IMR-90 (cell line): ENCODE data around the gene ITGB5. TPM values are rescaled to one million over a fixed set of nuclear protein-coding genes. Genes with fewer than 3 reads are reported as not detected.
A peak's percentile ranks its signal among the peaks of the same experiment; 100 is the strongest.

ENCODE experiments used
- ATAC-seq: fragments of 200-7000 bp; cut with Tn5 transposase; 2 replicates; pipeline ENCODE4 v1.9.1; 2020; ENCODE audit warnings: low read depth, mild to moderate bottlenecking, moderate library complexity
- BruUV-seq: library from RNA; stranded (reverse); fragments of 400-500 nt; replicated peaks from 2 replicates; lab custom pipeline; 2021; lab: Mats Ljungman, UMichigan
- CTCF ChIA-PET: fragments of 300-600 bp; formaldehyde crosslinking; extraction: SDS; loops from one replicate; lab custom pipeline; 2021; ENCODE audit warnings: antibody characterized with exemption; lab: Yijun Ruan, JAX
- POLR2A ChIA-PET: fragments of 300-600 bp; sonication (Branson Sonifier 250); formaldehyde crosslinking; loops from one replicate; lab custom pipeline; 2022; ENCODE audit warnings: antibody characterized with exemption; ENCODE audit not compliant: unreplicated experiment; lab: Charles Lee
- DNase-seq: peaks from one replicate; pipeline ENCODE4 v3.0.0; 2013
- H2AFZ ChIP-seq: replicated peaks from 2 replicates; pipeline ENCODE3; 2013; ENCODE audit warnings: low read length, mild to moderate bottlenecking; ENCODE audit not compliant: poor library complexity
- H2AK5ac ChIP-seq: 2 replicates; pipeline ENCODE4 v1.6.1; 2013; ENCODE audit warnings: low read depth, low read length, inconsistent platforms
- H2AK9ac ChIP-seq: replicated peaks from 2 replicates; pipeline ENCODE3; 2013; ENCODE audit warnings: mild to moderate bottlenecking, low read depth, low read length, moderate library complexity; ENCODE audit not compliant: poor library complexity
- H2BK120ac ChIP-seq: 2 replicates; pipeline ENCODE4 v1.6.1; 2013; ENCODE audit warnings: low read depth, low read length, inconsistent platforms
- H2BK15ac ChIP-seq: 3 replicates; pipeline ENCODE4 v1.6.1; 2013; ENCODE audit warnings: low read depth, low read length, inconsistent platforms
- H2BK20ac ChIP-seq: 2 replicates; pipeline ENCODE4 v1.6.1; 2013; ENCODE audit warnings: low read depth, mild to moderate bottlenecking, inconsistent platforms, low read length, moderate library complexity
- H2BK5ac ChIP-seq: 2 replicates; pipeline ENCODE4 v1.6.1; 2013; ENCODE audit warnings: mild to moderate bottlenecking, low read depth, low read length, inconsistent platforms; ENCODE audit not compliant: poor library complexity, severe bottlenecking
- H3K14ac ChIP-seq: replicated peaks from 2 replicates; pipeline ENCODE4 v1.6.1; 2013; ENCODE audit warnings: low read depth, low read length, inconsistent platforms
- H3K18ac ChIP-seq: 2 replicates; pipeline ENCODE4 v1.6.1; 2013; ENCODE audit warnings: low read depth, low read length, control low read depth
- H3K23ac ChIP-seq: 2 replicates; pipeline ENCODE4 v1.6.1; 2013; ENCODE audit warnings: low read depth, low read length, inconsistent platforms
- H3K27ac ChIP-seq: 2 replicates; pipeline ENCODE4 v1.5.1; 2013; ENCODE audit warnings: mild to moderate bottlenecking, control low read depth, low read length; ENCODE audit not compliant: insufficient read depth
- H3K27me3 ChIP-seq: 2 replicates; pipeline ENCODE4 v1.6.1; 2013; ENCODE audit warnings: low read length; ENCODE audit not compliant: control insufficient read depth, insufficient read depth
- H3K36me3 ChIP-seq: 2 replicates; pipeline ENCODE4 v1.6.1; 2013; ENCODE audit warnings: low read length, mixed read lengths; ENCODE audit not compliant: control insufficient read depth, insufficient read depth
- H3K4ac ChIP-seq: 2 replicates; pipeline ENCODE4 v1.6.1; 2013; ENCODE audit warnings: low read depth, low read length, inconsistent platforms
- H3K4me1 ChIP-seq: 2 replicates; pipeline ENCODE4 v1.6.1; 2013; ENCODE audit warnings: low read length, mixed read lengths; ENCODE audit not compliant: control insufficient read depth, insufficient read depth
- H3K4me2 ChIP-seq: 2 replicates; pipeline ENCODE4 v1.6.1; 2013; ENCODE audit warnings: low read depth, mild to moderate bottlenecking, control low read depth, low read length, moderate library complexity
- H3K4me3 ChIP-seq: 2 replicates; pipeline ENCODE4 v1.5.1; 2013; ENCODE audit warnings: low read depth, mild to moderate bottlenecking, control low read depth, low read length, moderate library complexity; ENCODE audit not compliant: insufficient read depth
- H3K56ac ChIP-seq: 2 replicates; pipeline ENCODE4 v1.6.1; 2013; ENCODE audit warnings: low read length, inconsistent platforms; ENCODE audit not compliant: insufficient read depth; ENCODE audit errors: extremely low read depth
- H3K79me1 ChIP-seq, 2 experiments: 2 replicates each; pipeline ENCODE4 v1.6.1; 2013; ENCODE audit warnings: low read length in 2 of 2, inconsistent platforms in 1 of 2, low read depth in 1 of 2
- H3K9ac ChIP-seq: 2 replicates; pipeline ENCODE4 v1.6.1; 2013; ENCODE audit warnings: low read depth, low read length, control low read depth
- H3K9me1 ChIP-seq: 2 replicates; pipeline ENCODE4 v1.6.1; 2013; ENCODE audit warnings: low read length, inconsistent platforms; ENCODE audit not compliant: insufficient read depth
- H3K9me3 ChIP-seq: 2 replicates; pipeline ENCODE4 v1.6.1; 2013; ENCODE audit warnings: low read length; ENCODE audit not compliant: control insufficient read depth, insufficient read depth
- H4K20me1 ChIP-seq: 2 replicates; pipeline ENCODE4 v1.6.1; 2013; ENCODE audit warnings: low read length, inconsistent platforms; ENCODE audit not compliant: insufficient read depth
- H4K5ac ChIP-seq: 2 replicates; pipeline ENCODE4 v1.6.1; 2013; ENCODE audit warnings: mild to moderate bottlenecking, low read depth, low read length, control low read depth
- H4K8ac ChIP-seq, 2 experiments: 2 replicates each; pipeline ENCODE4 v1.6.1; 2013; ENCODE audit warnings: low read depth in 2 of 2, low read length in 2 of 2, control low read depth in 1 of 2, inconsistent platforms in 1 of 2
- H4K91ac ChIP-seq: 2 replicates; pipeline ENCODE4 v1.6.1; 2013; ENCODE audit warnings: low read depth, low read length, inconsistent platforms; ENCODE audit not compliant: insufficient read depth
- CEBPB ChIP-seq: IDR thresholded peaks from 2 replicates; pipeline ENCODE4 v1.6.1; 2012; ENCODE audit warnings: low read depth, low read length, improper control_type of control experiment
- ELK1 ChIP-seq: fragments of 150-350 bp; IDR thresholded peaks from 2 replicates; pipeline ENCODE4 v1.6.1; 2016; ENCODE audit warnings: low read depth, mild to moderate bottlenecking, low read length, moderate library complexity, borderline replicate concordance
- MAFK ChIP-seq: IDR thresholded peaks from 2 replicates; pipeline ENCODE4 v1.6.1; 2012; ENCODE audit warnings: low read depth, low read length, improper control_type of control experiment
- POLR2A ChIP-seq: IDR thresholded peaks from 2 replicates; pipeline ENCODE4 v1.6.1; 2012; ENCODE audit warnings: mild to moderate bottlenecking, low read depth, low read length
- RAD21 ChIP-seq: IDR thresholded peaks from 2 replicates; pipeline ENCODE4 v1.6.1; 2012; ENCODE audit warnings: low read length, improper control_type of control experiment
- SMC3 ChIP-seq: fragments of 150-350 bp; IDR thresholded peaks from 2 replicates; pipeline ENCODE4 v1.6.1; 2016; ENCODE audit warnings: low read depth, mild to moderate bottlenecking, antibody characterized with exemption, low read length, moderate library complexity
- WGBS, 2 experiments: methylation state at CpG; one replicate each; pipeline versions ENCODE4 v1.1.5 to v1.1.7; 2013; ENCODE audit warnings: missing lambda C conversion rate in 2 of 2; ENCODE audit not compliant: insufficient read length in 1 of 2; ENCODE audit errors: extremely low coverage in 2 of 2; 5-methylcytosine and 5-hydroxymethylcytosine counted together
- dilution Hi-C: fragments of 300-500 bp; cut with HindIII; formaldehyde crosslinking; loops from one replicate; pipeline ENCODE4 v1.14.3; 2018; ENCODE audit warnings: low sequenced_read_pairs; ENCODE audit not compliant: unreplicated experiment
- in situ Hi-C: fragments of 300-500 bp; cut with MboI; formaldehyde crosslinking; loops from 3 replicates; pipeline ENCODE4 v1.14.3; 2019; ENCODE audit warnings: low sequenced_read_pairs, inconsistent platforms, mixed read lengths
- intact Hi-C: fragments of 100-400 bp; cut with micrococcal nuclease; formaldehyde crosslinking; loops from 2 replicates; pipeline ENCODE4 v1.10.0; 2022
- polyA plus RNA-seq, 3 experiments: library from polyadenylated mRNA; depleted of rRNA; stranded (reverse); fragments of >200 nt; gene quantifications; 2 replicates each; pipeline ENCODE4 v1.2.3, GENCODE V29; 2012; ENCODE audit warnings: low replicate concordance in 1 of 3
- total RNA-seq: library from RNA; depleted of rRNA; stranded (reverse); fragments of >200 nt; gene quantifications from 2 replicates; pipeline ENCODE4 v1.2.3, GENCODE V29; 2012

Gene ITGB5
- total and polyA plus RNA-seq, 2 of the 4 experiments (the other 2 are of a cell fraction), result 85.0 to 101 TPM

DNA sequence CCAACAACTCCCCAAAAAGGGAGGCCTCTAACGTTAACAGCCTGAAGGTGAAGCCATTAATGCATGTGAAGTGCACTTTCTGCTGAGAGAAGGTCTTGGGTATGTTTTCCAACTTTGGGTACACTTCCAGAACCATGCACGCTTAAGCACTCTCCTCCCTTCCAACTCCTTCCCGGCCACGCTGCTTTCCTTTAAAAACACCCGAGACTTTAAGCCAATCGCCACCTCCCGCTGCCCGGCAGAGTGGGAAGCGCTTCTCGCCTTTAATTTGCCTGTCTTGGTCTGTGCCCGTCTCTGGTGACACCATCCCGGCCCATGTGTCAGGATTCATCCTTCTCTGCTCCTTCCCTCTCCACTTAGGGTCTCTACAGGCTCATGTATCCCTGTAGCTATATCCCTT, 35.3 kb downstream of the ITGB5 start:
- peaks cover 17% of the 10 kb centered on the region for H3K4me1 ChIP-seq
- no peaks in the 10 kb centered on the region for H3K9me3 ChIP-seq
- ATAC-seq, result no peak
- peak overlapping the region; percentile 82; the same call in 1 of the 2 replicates for H3K23ac ChIP-seq
- BruUV-seq, result no TSS peak
- no peak overlapping the region for H2AK9ac ChIP-seq
- H2AFZ ChIP-seq, result no peak overlapping the region
- H4K5ac ChIP-seq, result peak overlapping the region; percentile 47; the same call in 1 of the 2 replicates
- intact Hi-C loops (no loop called here), dilution Hi-C loops (no loop called here), in situ Hi-C loops (no loop called here)
- no peak overlapping the region for H3K4me2 ChIP-seq
- ChIA-PET POLR2A (no interaction called here), CTCF (no interaction called here)
- H3K9me1 ChIP-seq, result peaks cover 26% of the 10 kb centered on the region
- no peaks in the 10 kb centered on the region for H3K27me3 ChIP-seq
- H2BK5ac ChIP-seq, result peak overlapping the region; percentile 30
- WGBS, 2 experiments, result 93% methylated on average over 8 of the region's 12 CpGs; no CpG with 5 or more reads in 1 of the 2 experiments
- H2AK5ac ChIP-seq, result peak overlapping the region; percentile 89
- peak overlapping the region in 1 of 2 experiments; percentile 70; a peak in 1 of 4 replicates for H4K8ac ChIP-seq
- peak overlapping the region; percentile 16; the same call in 1 of the 2 replicates for H3K18ac ChIP-seq
- no peak overlapping the region for H3K27ac ChIP-seq
- H4K91ac ChIP-seq, result peak overlapping the region; percentile 63
- H3K79me1 ChIP-seq, result peaks cover 34 to 69% of the 10 kb centered on the region in 2 experiments
- H2BK120ac ChIP-seq, result peak overlapping the region; percentile 80; the same call in 1 of the 2 replicates
- peak overlapping the region; percentile 82; the same call in 1 of the 2 replicates for H3K14ac ChIP-seq
- H2BK15ac ChIP-seq, result peak overlapping the region; percentile 90; the same call in 1 of the 3 replicates
- H3K56ac ChIP-seq, result no peak overlapping the region
- no peak overlapping the region for H3K4me3 ChIP-seq
- peaks cover 12% of the 10 kb centered on the region for H3K36me3 ChIP-seq
- H4K20me1 ChIP-seq, result peaks cover 4% of the 10 kb centered on the region; the same call in 1 of the 2 replicates
- no peak for DNase-seq
- H3K4ac ChIP-seq, result peak overlapping the region; percentile 67
- H2BK20ac ChIP-seq, result peak overlapping the region; percentile 81; the same call in 1 of the 2 replicates
- no peak overlapping the region for H3K9ac ChIP-seq
- TF ChIP-seq MAFK, result no peak
- no peak for TF ChIP-seq ELK1
- TF ChIP-seq RAD21, result no peak
- TF ChIP-seq POLR2A, result no peak
- no peak for TF ChIP-seq CEBPB
- no peak for TF ChIP-seq SMC3
